GM19023 (cell line): ENCODE data around the gene DNAJB5.
"Not testable (repeated sequence)": the region's sequence is repeated elsewhere in the genome, so short reads cannot be mapped to it uniquely, and the experiment has no call there.

Experiments used
- ATAC-seq: cut with Tn5 transposase; IDR thresholded peaks from one replicate; pipeline ENCODE4 v1.9.1; 2021; ENCODE audit warnings: mild to moderate bottlenecking, moderate library complexity; ENCODE audit not compliant: unreplicated experiment

Gene DNAJB5

GRCh38 chr9:34998266-34998665, 8.7 kb downstream of the DNAJB5 start:
- ATAC-seq, result no peak

DNA sequence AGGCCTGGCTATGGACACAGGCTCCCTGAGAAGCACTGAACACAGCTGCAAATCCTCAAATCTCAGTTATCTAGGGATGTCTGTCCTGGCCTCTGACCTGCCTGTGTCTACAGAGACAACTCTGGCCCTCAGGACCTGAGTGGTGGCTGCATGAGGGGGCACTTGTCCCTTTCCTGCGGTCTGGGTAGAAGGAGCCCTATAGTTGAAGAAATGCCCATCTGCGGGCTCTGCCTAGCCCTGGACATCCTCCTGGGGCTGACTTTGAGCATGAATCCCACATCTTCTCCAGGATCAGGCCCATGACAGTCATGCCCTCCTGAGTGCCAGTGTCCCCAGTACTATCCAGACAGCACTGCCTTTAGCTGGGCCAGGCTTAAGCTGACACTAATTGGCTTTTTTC, 10.0 kb downstream of the DNAJB5 start:
- ATAC-seq, result no peak

- no peak for ATAC-seq
These were observed 11.2 kb downstream of the DNAJB5 start for GRCh38 chr9:35000535-35001284.

GRCh38 chr9:35001285-35001677, 11.7 kb downstream of the DNAJB5 start:
- ATAC-seq, result no peak

DNA sequence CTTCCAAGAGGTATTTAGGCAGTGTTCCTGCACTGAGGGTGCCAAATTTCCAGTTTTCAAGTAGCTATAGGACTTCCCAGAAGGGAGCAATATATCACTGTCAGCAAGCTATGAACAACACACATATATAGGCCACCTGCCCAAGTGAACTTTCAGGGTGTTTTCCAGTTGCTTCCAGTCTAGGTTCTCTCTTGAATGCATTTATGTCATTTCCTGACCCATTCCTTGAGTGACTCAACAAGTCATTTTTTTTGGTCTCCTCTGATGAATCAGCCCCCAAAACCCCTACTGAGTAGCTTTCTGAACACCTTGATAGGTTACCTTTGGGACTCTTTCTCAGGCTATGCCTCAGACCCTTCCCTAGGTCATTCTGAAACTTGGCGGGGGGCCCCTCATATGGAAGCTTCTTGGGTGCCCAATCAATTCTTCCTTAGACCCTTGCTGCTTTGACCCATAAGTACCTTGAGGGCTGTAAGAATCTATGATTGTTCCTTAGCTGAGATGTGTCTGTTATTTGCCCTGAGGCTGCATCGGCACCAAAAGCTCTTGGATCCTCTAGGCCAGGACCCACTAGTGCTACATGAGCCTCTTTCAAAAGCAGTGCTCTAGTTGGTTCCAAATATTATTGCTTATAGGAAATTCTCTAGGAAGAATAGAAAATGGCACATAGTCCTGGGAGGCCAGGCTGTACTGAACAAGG, 12.4 kb downstream of the DNAJB5 start:
- ATAC-seq, result no peak

GRCh38 chr9:35002623-35003022, 13.1 kb downstream of the DNAJB5 start:
- no peak for ATAC-seq

DNA sequence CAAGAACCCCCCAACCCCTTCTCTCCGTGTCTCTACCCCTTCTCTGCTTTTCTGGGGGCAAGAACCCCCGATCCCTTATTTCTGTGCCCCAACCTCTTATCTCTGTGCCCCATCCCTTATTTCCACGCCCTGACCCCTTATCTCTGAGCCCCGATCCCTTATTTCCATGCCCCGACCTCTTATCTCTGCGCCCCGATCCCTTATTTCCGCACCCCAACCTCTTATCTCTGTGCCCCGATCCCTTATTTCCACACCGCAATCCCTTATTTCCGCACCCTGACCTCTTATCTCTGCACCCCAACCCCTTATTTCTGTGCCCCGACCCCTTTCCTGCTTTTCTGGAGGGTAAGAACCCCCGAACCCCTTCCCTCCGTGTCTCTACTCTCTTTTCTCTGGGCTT, 14.8 kb downstream of the DNAJB5 start:
- not testable (repeated sequence) for ATAC-seq

GRCh38 chr9:35010351-35010958, 20.9 kb downstream of the DNAJB5 start:
- ATAC-seq, result no peak

GRCh38 chr9:35014517-35014916, 25.0 kb downstream of the DNAJB5 start:
- no peak for ATAC-seq

DNA sequence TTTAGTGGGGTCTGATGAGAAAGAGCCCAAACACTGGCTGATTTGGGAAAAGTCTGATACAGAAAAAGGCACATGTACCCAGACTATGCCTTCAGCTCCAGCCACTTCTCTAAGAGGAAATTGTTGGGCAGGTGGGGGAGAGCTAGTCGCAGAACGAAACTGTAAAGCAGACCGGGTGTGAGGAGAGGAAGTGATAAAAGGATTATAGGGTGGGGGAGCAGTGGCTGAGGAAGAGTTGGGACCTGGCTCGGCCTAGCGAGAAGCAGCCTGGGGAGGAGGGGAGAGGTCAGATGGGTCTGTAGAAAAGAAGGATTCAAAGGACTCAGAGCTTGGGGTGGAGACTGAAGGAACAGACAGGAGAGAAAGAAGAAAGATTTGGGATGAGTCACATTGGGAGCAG, 33.9 kb downstream of the DNAJB5 start:
- ATAC-seq, result not testable (repeated sequence)

DNA sequence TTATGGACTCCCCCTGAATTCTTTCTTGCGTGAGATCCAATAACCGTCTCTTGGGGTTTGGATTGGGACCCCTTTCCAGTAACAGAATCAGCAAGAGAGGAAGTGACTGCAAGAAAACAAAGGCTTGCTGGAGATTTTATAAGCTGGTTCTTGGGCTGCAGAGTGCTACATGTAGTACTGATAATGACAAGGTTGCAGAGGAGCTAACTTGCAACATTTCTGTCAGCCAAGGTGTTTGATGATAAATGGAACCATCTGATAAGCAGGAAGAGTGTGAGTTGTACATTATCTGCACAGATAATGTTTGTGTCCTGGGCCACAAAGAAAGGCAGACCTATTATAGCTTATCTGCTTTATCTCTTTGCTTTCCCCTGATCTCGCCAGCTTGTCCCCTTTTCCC, 37.1 kb downstream of the DNAJB5 start:
- no peak for ATAC-seq

DNA sequence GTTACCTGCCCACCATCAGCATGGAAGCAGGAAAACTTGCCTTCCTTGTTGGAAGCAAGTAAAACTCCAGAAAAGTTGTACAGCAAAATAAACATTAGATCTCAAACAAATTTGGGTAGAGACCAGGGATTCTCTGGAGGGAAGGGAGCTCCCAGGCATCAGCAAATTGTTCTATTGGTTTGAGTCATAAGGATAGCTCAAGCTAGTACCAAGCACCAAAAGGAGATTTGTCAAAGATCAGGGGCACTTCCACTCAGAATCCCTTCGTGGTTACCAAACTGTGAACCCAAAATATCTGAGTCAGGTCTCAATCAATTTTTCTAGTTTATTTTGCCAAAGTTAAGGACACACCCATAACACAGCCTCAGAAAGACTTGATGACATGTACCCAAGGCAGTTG, 37.8 kb downstream of the DNAJB5 start:
- no peak for ATAC-seq

- no peak for ATAC-seq
These were observed 38.3 kb downstream of the DNAJB5 start for GRCh38 chr9:35027860-35028259.

DNA sequence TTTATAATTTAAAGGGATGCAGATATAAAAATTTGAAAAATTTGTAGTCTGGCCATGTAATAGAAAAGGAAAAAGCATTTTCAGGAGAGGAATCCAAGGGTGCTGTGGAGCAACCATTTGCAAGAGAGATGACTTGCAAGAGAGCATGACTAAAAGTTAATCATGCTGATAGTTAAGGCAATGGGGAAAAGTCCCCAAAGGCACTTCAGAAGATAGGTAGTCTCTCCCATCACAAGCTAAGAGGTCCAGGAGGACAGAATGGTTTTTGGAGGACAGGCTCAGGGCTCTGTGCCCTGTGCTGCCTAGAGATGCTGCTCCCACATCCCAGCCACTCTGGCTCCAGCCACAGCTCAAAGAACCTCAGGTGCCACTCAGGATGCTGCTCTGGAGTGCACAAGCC, 38.8 kb downstream of the DNAJB5 start:
- ATAC-seq, result no peak

- no peak for ATAC-seq
These were observed 39.7 kb downstream of the DNAJB5 start for GRCh38 chr9:35029241-35029640.

DNA sequence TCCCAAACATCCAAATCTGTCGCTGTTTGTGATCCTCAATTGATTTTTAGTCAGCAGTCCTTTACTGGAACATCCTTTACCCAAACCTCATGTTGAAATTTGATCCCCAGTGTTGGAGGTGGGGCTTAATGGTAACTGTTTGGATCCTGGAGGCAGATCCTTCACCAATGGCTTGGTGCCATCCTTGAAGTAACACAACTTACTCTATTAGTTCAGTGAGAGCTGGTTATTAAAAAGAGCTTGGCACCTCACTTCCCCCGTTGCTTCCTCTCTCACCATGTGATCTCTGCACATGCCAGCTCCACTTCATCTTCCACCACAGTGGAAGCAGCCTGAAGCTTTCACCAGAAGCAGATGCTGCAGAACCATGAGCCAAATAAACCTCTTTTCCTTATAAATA, 40.3 kb downstream of the DNAJB5 start:
- ATAC-seq, result no peak

- ATAC-seq, result no peak
These were observed 43.6 kb downstream of the DNAJB5 start for GRCh38 chr9:35033101-35033500.

DNA sequence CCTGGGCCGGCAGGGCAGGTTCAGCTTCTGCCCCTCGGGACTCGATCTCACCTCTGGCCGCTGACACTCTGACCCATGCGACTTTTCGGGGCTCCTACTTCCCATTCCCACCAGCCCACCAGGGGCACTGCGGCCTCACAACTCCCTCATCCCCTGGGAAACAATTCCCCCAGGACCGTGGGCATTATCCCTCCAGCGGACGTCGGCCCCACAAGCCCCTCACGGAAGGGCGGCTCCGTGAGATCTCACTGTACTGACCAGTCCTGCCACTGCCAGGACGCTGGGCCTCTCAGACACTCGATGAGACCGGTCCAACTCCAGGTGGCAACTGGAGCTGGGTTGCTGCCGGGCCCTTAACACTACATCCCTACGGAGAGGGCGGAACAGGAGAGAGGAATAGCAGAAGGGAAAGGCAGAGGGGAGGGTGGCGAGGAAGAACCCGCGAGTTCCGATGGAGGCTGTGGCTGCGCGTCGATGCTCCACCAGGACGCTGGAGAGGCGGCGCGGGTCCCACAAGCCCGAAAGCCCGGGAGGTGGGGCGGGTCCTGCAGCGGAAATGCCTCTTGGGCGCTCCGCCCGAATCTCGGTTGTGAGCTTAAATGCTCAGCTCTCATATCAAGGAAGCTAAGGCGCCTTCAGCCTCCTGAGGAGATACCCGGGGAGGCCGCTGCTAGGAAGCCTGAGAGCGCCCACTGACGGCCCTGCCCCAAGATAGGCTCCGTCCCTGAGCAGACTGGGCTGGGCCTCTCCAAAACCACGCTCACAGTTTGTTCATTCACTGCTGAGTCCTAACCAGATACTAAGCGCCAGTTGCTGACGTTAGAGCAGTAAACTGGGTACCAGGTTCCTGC, 46.5 kb downstream of the DNAJB5 start:
- no peak for ATAC-seq

DNA sequence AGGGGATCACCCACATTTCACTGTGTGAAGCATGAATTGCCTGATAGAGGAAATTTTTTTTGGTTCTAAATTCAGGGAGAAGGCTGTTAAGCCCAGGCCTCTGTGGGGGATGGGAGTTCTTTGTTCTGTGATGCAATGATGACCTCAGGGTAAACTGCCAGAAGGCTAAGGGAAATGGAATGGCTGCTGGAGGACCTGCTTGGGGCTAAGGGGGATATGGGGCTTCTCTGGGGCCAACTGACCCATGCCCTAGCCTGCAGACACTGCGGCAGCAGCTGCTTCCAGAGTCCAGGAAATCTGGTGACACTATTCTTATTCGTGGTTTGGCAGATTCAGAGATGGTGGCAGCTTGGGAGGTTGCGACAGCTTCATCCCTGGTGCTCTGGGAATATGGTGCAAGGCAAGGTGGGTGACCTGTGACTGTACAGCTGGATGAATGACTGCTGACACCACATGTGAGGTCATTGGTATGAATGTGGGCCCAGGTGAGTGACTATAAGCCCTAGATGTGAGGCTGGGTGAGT, 52.6 kb downstream of the DNAJB5 start:
- no peak for ATAC-seq

DNA sequence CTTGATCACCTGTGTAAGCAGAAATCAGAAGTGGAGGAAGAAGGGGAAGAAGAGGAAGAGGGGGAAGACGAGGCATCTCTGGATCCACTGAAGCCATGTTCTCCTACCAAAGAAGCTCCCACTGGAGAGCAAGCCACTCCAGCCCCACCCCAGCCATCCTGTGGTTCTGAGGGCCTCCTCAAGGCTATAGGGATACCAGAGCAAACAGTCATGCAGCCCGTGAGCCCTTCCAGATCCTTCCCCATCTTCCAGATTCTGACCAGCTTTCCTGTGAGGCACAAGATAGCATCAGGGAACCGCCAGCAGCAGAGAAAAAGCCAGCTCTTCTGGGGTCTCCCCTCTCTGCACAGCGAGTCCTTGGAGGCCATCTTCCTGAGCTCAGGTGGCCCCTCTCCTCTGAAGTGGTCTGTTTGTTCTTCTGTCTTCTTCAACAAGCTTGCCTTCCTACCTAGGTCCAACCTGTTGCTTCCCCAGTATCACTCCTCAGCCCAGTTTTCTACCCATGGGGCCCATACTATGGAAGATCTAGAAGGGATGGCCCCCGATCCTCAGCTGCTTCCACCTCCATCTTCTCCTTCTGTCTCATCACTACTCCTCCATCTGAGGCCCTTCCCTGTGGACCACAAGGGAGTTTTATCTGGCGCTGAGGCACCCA, 53.5 kb downstream of the DNAJB5 start:
- ATAC-seq, result no peak
